WTC11 (cell line): Measurements from ENCODE around the gene BUD31.

Experiments
- CBFB ChIP-seq: sonication (generic); formaldehyde crosslinking; IDR thresholded peaks from 2 replicates; pipeline ENCODE4 v1.8.1; 2022; ENCODE audit warnings: mild to moderate bottlenecking, low read depth, missing genetic modification reagents
- CTCF ChIP-seq: fragments of 200-600 bp; IDR thresholded peaks from 2 replicates; pipeline ENCODE4 v1.8.0; 2022; ENCODE audit warnings: antibody characterized with exemption
- GABPB1 ChIP-seq: sonication (generic); formaldehyde crosslinking; IDR thresholded peaks from 2 replicates; pipeline ENCODE4 v1.8.1; 2023; ENCODE audit warnings: mild to moderate bottlenecking, missing genetic modification reagents
- JUN ChIP-seq: sonication (generic); formaldehyde crosslinking; IDR thresholded peaks from 2 replicates; pipeline ENCODE4 v1.8.0; 2023; ENCODE audit warnings: mild to moderate bottlenecking, missing genetic modification reagents
- NR3C1 ChIP-seq: sonication (generic); formaldehyde crosslinking; conservative IDR thresholded peaks from 2 replicates; pipeline ENCODE4 v1.8.1; 2023; ENCODE audit warnings: low read depth, mild to moderate bottlenecking, missing genetic modification reagents
- USF1 ChIP-seq: sonication (generic); formaldehyde crosslinking; IDR thresholded peaks from 2 replicates; pipeline ENCODE4 v1.8.0; 2022; ENCODE audit warnings: mild to moderate bottlenecking, missing genetic modification reagents
- ZNF121 ChIP-seq: sonication (generic); formaldehyde crosslinking; IDR thresholded peaks from 2 replicates; pipeline ENCODE4 v1.8.0; 2023; ENCODE audit warnings: missing genetic modification reagents
- ZNF532 ChIP-seq: fragments of 250-450 bp; sonication (Bioruptor Pico); IDR thresholded peaks from 2 replicates; pipeline ENCODE4 v1.9.0; 2021; ENCODE audit warnings: mild to moderate bottlenecking, borderline replicate concordance
- TF ChIP-seq, protein P1 (sequence below): sonication (generic); formaldehyde crosslinking; IDR thresholded peaks from 2 replicates; pipeline ENCODE4 v1.8.1; 2022; ENCODE audit warnings: low read depth, mild to moderate bottlenecking, moderate library complexity, missing genetic modification reagents, borderline replicate concordance

DNA sequence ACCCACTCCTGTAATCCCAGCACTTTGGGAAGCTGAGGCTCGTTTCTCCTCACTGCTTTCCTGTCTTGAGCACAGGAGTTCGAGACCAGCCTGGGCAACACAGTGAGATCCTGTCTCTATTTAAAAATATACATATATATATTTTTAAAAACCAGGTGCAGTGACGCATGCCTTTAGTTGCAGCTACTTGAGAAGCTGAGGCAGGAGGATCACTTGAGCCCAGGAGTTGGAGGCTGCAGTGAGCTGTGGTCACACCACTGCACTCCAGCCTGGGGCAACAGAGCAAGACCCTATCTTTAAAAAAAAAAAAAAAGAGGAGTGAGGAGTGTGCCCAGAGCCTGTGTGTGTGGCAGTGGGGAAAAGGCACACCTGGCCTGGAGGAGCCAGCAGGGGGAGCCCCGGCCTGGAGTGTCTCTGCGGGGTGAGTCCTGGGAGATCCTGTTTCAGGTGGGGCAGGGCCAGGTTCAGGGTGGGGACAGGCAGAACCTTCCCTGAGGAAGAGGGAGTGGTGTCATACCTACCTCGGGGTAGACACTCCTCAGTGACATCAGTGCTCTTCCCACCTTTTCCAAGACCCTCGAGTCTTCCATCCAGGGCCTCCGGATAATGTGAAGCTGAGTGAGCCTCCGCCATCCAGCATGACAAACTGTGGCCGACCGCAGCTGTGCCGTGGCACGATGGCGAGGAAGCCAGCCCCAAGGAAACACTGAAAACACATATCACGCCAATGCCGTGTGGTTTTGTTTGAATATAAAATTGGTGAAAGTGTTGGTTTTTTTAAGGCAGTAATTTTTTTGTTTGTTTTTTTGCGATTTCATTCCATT lies 43.2 kb upstream of the BUD31 start:
- no peak; the same call in 1 of the 2 replicates for TF ChIP-seq CTCF
- TF ChIP-seq NR3C1 (CRISPR knock-in tag) = no peak
- TF ChIP-seq ZNF121 (CRISPR knock-in tag) = peak; percentile 68
- no peak for TF ChIP-seq JUN (CRISPR knock-in tag)
- no peak for TF ChIP-seq ZNF532 (CRISPR knock-in tag)
- TF ChIP-seq GABPB1 = no peak
- TF ChIP-seq USF1 = no peak
- no peak for TF ChIP-seq CBFB (CRISPR knock-in tag)
- TF ChIP-seq, protein P1, sequence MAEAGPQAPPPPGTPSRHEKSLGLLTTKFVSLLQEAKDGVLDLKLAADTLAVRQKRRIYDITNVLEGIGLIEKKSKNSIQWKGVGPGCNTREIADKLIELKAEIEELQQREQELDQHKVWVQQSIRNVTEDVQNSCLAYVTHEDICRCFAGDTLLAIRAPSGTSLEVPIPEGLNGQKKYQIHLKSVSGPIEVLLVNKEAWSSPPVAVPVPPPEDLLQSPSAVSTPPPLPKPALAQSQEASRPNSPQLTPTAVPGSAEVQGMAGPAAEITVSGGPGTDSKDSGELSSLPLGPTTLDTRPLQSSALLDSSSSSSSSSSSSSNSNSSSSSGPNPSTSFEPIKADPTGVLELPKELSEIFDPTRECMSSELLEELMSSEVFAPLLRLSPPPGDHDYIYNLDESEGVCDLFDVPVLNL (CRISPR knock-in tag) = no peak
